Measurements from ENCODE around the gene ABLIM3.
A peak's percentile ranks its signal among the peaks of the same experiment; 100 is the strongest.

ABLIM3 gene

GRCh38 chr5:149141224-149141956 lies at the start of gene ABLIM3:
ABLIM3 (plus strand) TSS chr5:149141493; CDS start chr5:149142096, 603 bp downstream.
- peak; percentile 56 for DNase-seq (ENCODE audit: low read depth)

GRCh38 chr5:149093625-149094024 lies 47.7 kb upstream of the ABLIM3 start:
- DNase-seq (ENCODE audit: low read depth), result no peak

GRCh38 chr5:149094996-149095395 lies 46.3 kb upstream of the ABLIM3 start:
- no peak for DNase-seq (ENCODE audit: low read depth)

- DNase-seq (ENCODE audit: low read depth), result no peak
These were observed 41.4 kb upstream of the ABLIM3 start for GRCh38 chr5:149099920-149100319.

GRCh38 chr5:149100331-149100730 lies 41.0 kb upstream of the ABLIM3 start:
- DNase-seq (ENCODE audit: low read depth), result no peak

GRCh38 chr5:149108651-149109280 lies 32.5 kb upstream of the ABLIM3 start:
- DNase-seq (ENCODE audit: low read depth), result no peak

- peak; percentile 31 for DNase-seq (ENCODE audit: low read depth)
These were observed 30.9 kb upstream of the ABLIM3 start for GRCh38 chr5:149110406-149110805.

GRCh38 chr5:149113669-149114068 lies 27.6 kb upstream of the ABLIM3 start:
- DNase-seq (ENCODE audit: low read depth), result peak; percentile 91

GRCh38 chr5:149114403-149115312 lies 26.6 kb upstream of the ABLIM3 start:
- peak; percentile 85 for DNase-seq (ENCODE audit: low read depth)

- DNase-seq (ENCODE audit: low read depth), result no peak
These were observed 23.3 kb upstream of the ABLIM3 start for GRCh38 chr5:149117970-149118369.

GRCh38 chr5:149118463-149118862 lies 22.8 kb upstream of the ABLIM3 start:
- no peak for DNase-seq (ENCODE audit: low read depth)

GRCh38 chr5:149121145-149121544 lies 20.1 kb upstream of the ABLIM3 start:
- DNase-seq (ENCODE audit: low read depth), result no peak

GRCh38 chr5:149123211-149123610 lies 18.1 kb upstream of the ABLIM3 start:
- DNase-seq (ENCODE audit: low read depth), result no peak

GRCh38 chr5:149125386-149125891 lies 15.9 kb upstream of the ABLIM3 start:
- DNase-seq (ENCODE audit: low read depth), result peak; percentile 19

GRCh38 chr5:149126906-149127305 lies 14.4 kb upstream of the ABLIM3 start:
- DNase-seq (ENCODE audit: low read depth), result no peak

GRCh38 chr5:149127394-149127955 lies 13.8 kb upstream of the ABLIM3 start:
- no peak for DNase-seq (ENCODE audit: low read depth)

- DNase-seq (ENCODE audit: low read depth), result peak; percentile 43
These were observed 13.0 kb upstream of the ABLIM3 start for GRCh38 chr5:149128023-149128875.

- no peak for DNase-seq (ENCODE audit: low read depth)
These were observed 12.1 kb upstream of the ABLIM3 start for GRCh38 chr5:149129181-149129580.

GRCh38 chr5:149130121-149130914 lies 11.0 kb upstream of the ABLIM3 start:
- DNase-seq (ENCODE audit: low read depth), result no peak

- no peak for DNase-seq (ENCODE audit: low read depth)
These were observed 8.8 kb upstream of the ABLIM3 start for GRCh38 chr5:149132474-149132873.

Data from iris pigment epithelial cell (primary cell).